Tibial nerve (tissue), 4 donors: ENCODE measurements around the gene CNTNAP5. TPM values are rescaled to one million over a fixed set of nuclear protein-coding genes. Genes with fewer than 3 reads are reported as not detected.
A peak's percentile ranks its signal among the peaks of the same experiment; 100 is the strongest.

Source experiments
- DNase-seq, 2 donors: peaks; one replicate each; pipeline ENCODE4 v3.0.0-alpha.2; 2019; ENCODE audit warnings: low spot score in 2 of 2
- H3K27ac ChIP-seq, 4 donors: fragments of 200-600 bp; sonication (generic) in 3 of 4; one replicate each; pipeline ENCODE4 v1.5.1; 2017 to 2019; ENCODE audit warnings: mild to moderate bottlenecking in 1 of 4
- H3K27me3 ChIP-seq, 2 donors: fragments of 200-600 bp; sonication (generic) in 1 of 2; one replicate each; pipeline versions ENCODE4 v1.5.1 to v1.6.0; 2017 to 2019
- H3K36me3 ChIP-seq, 3 donors: fragments of 200-600 bp; sonication (generic); one replicate each; pipeline ENCODE4 v1.5.1; 2018 to 2019
- H3K4me1 ChIP-seq, 4 donors: fragments of 200-600 bp; sonication (generic) in 3 of 4; one replicate each; pipeline ENCODE4 v1.5.1; 2017 to 2019
- H3K4me3 ChIP-seq, 4 donors: fragments of 200-600 bp; sonication (generic) in 3 of 4; one replicate each; pipeline ENCODE4 v1.5.1; 2017 to 2019; ENCODE audit warnings: mild to moderate bottlenecking in 1 of 4, moderate library complexity in 1 of 4
- H3K9me3 ChIP-seq, 4 donors: fragments of 200-600 bp; sonication (generic) in 3 of 4; one replicate each; pipeline ENCODE4 v1.5.1; 2017 to 2019
- CTCF ChIP-seq, 5 experiments: fragments of 200-600 bp in 3 of 5; fragments of 450-650 bp in 2 of 5; sonication (generic) in 3 of 5; IDR thresholded peaks; one replicate each; pipeline ENCODE4 v1.5.1; 2016 to 2019; ENCODE audit warnings: antibody characterized with exemption in 5 of 5, mild to moderate bottlenecking in 3 of 5, moderate library complexity in 2 of 5
- EP300 ChIP-seq, 2 donors: sonication (generic); formaldehyde crosslinking; IDR thresholded peaks; one replicate each; pipeline ENCODE4 v1.6.1; 2017; ENCODE audit warnings: antibody characterized with exemption in 2 of 2, mild to moderate bottlenecking in 1 of 2
- POLR2A ChIP-seq, 2 donors: fragments of 450-650 bp; IDR thresholded peaks; one replicate each; pipeline ENCODE4 v1.6.1; 2017; ENCODE audit warnings: antibody characterized with exemption in 2 of 2, mild to moderate bottlenecking in 2 of 2, moderate library complexity in 2 of 2
- WGBS, 2 donors: methylation state at CpG; one replicate each; pipeline ENCODE4 v1.1.5; 2018; 5-methylcytosine and 5-hydroxymethylcytosine counted together
- total RNA-seq, 4 donors: library from RNA; depleted of rRNA; stranded (reverse); fragments of >200 nt; gene quantifications; one replicate each; pipeline ENCODE4 v1.1.0, GENCODE V29; 2016

CNTNAP5 gene
- total RNA-seq, 4 donors from 2014 or later, result under 0.01 to 0.22 TPM; not detected in 2

GRCh38 chr2:124798551-124798950, 773.5 kb downstream of the CNTNAP5 start:
- 75 to 76% methylated on average over 1 of the region's 1 CpG for WGBS, 2 donors
- Histone ChIP-seq H3K4me1 (no peaks in the 10 kb centered on the region), H3K4me3 (no peak overlapping the region), H3K36me3 (no peaks in the 10 kb centered on the region), H3K27ac (no peak overlapping the region), H3K9me3 (no peaks in the 10 kb centered on the region), H3K27me3 (no peaks in the 10 kb centered on the region)
- TF ChIP-seq CTCF (IDR thresholded peaks at IDR 0.05) (no peak), EP300 (IDR thresholded peaks at IDR 0.05) (no peak), POLR2A (IDR thresholded peaks at IDR 0.05) (no peak)
- no peak for DNase-seq

GRCh38 chr2:124804014-124804940, 779.2 kb downstream of the CNTNAP5 start:
- H3K4me3 ChIP-seq, result no peak overlapping the region
- 54 to 55% methylated on average over 5 of the region's 5 CpGs for WGBS, 2 donors
- TF ChIP-seq CTCF (IDR thresholded peaks at IDR 0.05) (peak in 3 of 5 experiments; percentile 18 to 28 (median 20)), EP300 (IDR thresholded peaks at IDR 0.05) (no peak), POLR2A (IDR thresholded peaks at IDR 0.05) (no peak)
- H3K27ac ChIP-seq, result no peak overlapping the region
- no peaks in the 10 kb centered on the region for H3K36me3 ChIP-seq
- no peaks in the 10 kb centered on the region for H3K9me3 ChIP-seq
- H3K27me3 ChIP-seq, result no peaks in the 10 kb centered on the region
- DNase-seq, result no peak
- no peaks in the 10 kb centered on the region for H3K4me1 ChIP-seq

- H3K36me3 ChIP-seq, result no peaks in the 10 kb centered on the region
- no peak overlapping the region for H3K4me3 ChIP-seq
- H3K27ac ChIP-seq, result no peak overlapping the region
- H3K9me3 ChIP-seq, result no peaks in the 10 kb centered on the region
- TF ChIP-seq CTCF (IDR thresholded peaks at IDR 0.05) (no peak), POLR2A (IDR thresholded peaks at IDR 0.05) (no peak), EP300 (IDR thresholded peaks at IDR 0.05) (no peak)
- DNase-seq, result no peak
- H3K27me3 ChIP-seq, result no peaks in the 10 kb centered on the region
- H3K4me1 ChIP-seq, result no peaks in the 10 kb centered on the region
- WGBS, 2 donors, result 66% methylated on average over 3 of the region's 3 CpGs
Observed at GRCh38 chr2:124805060-124805459, 780.0 kb downstream of the CNTNAP5 start.

- H3K36me3 ChIP-seq, result no peaks in the 10 kb centered on the region
- TF ChIP-seq CTCF (IDR thresholded peaks at IDR 0.05) (no peak), EP300 (IDR thresholded peaks at IDR 0.05) (no peak), POLR2A (IDR thresholded peaks at IDR 0.05) (no peak)
- no peaks in the 10 kb centered on the region for H3K4me1 ChIP-seq
- H3K27ac ChIP-seq, result no peak overlapping the region
- DNase-seq, result no peak
- no peaks in the 10 kb centered on the region for H3K27me3 ChIP-seq
- 36 to 38% methylated on average over 4 of the region's 4 CpGs for WGBS, 2 donors
- H3K4me3 ChIP-seq, result no peak overlapping the region
- no peaks in the 10 kb centered on the region for H3K9me3 ChIP-seq
Observed at GRCh38 chr2:124810132-124810531, 785.0 kb downstream of the CNTNAP5 start.

GRCh38 chr2:124814968-124815745, 790.1 kb downstream of the CNTNAP5 start:
- H3K27me3 ChIP-seq, result no peaks in the 10 kb centered on the region
- no peaks in the 10 kb centered on the region for H3K36me3 ChIP-seq
- H3K27ac ChIP-seq, result no peak overlapping the region
- TF ChIP-seq POLR2A (IDR thresholded peaks at IDR 0.05), result no peak
- no peak for TF ChIP-seq EP300 (IDR thresholded peaks at IDR 0.05)
- TF ChIP-seq CTCF (IDR thresholded peaks at IDR 0.05), result no peak
- 69 to 74% methylated on average over 11 of the region's 11 CpGs for WGBS, 2 donors
- DNase-seq, result no peak
- no peaks in the 10 kb centered on the region for H3K4me1 ChIP-seq
- H3K9me3 ChIP-seq, result no peaks in the 10 kb centered on the region
- H3K4me3 ChIP-seq, result no peak overlapping the region
